Measurements from ENCODE around the gene TMEM40.

DNA sequence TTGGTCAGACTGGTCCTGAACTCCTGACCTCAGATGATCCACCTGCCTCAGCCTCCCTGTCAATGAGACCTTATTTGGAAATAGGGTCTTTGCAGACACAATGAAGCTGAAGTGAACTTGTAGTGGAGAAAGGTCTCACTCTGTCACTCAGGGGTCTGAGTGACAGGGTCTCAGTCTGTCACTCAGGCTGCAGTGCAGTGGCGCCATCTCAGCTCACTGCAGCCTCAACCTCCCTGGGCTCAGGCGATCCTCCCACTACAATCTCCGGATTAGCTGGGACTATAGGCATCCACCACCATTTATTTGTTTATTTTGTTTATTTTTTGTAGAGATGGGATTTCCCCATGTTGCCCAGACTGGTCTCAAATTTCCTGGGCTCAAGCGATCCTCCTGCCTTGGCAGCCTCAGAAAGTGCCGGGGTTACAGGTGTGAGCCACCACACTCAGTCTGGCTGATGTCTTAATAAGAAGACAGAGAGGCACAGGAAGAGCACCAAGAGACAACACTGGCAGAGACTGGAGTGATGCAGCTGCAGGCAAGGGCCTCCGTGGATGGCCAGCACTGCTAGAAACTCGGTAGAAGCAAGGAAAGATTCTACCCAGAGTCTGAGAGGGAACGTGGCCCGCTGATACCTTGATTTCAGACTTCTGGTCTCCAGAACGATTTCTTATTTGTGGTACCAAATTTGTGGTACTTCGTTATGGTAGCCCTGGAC lies 68.9 kb downstream of the TMEM40 start:
- TF ChIP-seq, protein P1, sequence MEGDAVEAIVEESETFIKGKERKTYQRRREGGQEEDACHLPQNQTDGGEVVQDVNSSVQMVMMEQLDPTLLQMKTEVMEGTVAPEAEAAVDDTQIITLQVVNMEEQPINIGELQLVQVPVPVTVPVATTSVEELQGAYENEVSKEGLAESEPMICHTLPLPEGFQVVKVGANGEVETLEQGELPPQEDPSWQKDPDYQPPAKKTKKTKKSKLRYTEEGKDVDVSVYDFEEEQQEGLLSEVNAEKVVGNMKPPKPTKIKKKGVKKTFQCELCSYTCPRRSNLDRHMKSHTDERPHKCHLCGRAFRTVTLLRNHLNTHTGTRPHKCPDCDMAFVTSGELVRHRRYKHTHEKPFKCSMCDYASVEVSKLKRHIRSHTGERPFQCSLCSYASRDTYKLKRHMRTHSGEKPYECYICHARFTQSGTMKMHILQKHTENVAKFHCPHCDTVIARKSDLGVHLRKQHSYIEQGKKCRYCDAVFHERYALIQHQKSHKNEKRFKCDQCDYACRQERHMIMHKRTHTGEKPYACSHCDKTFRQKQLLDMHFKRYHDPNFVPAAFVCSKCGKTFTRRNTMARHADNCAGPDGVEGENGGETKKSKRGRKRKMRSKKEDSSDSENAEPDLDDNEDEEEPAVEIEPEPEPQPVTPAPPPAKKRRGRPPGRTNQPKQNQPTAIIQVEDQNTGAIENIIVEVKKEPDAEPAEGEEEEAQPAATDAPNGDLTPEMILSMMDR (IDR thresholded peaks at IDR 0.05): no peak
- TF ChIP-seq POLR2A (IDR thresholded peaks at IDR 0.05) (no peak), POLR2AphosphoS5 (IDR thresholded peaks at IDR 0.05) (no peak)

All from suprapubic skin (tissue), 4 donors.